Measurements from ENCODE around the gene NYAP2.

GRCh38 chr2:225640550-225640949 is 241.0 kb downstream of the NYAP2 start:
- TF ChIP-seq GATA3 (IDR thresholded peaks at IDR 0.05; ENCODE audit: low read depth, low read length) (no peak), GATA2 (IDR thresholded peaks at IDR 0.05; ENCODE audit: low read depth, low read length) (no peak)
